NCI-H1105 (cell line): ENCODE results near the gene EPHA8.

Source experiments
- DNase-seq: peaks from one replicate; lab custom pipeline; 2025; lab: John Stamatoyannopoulos, UW

The EPHA8 gene

DNA sequence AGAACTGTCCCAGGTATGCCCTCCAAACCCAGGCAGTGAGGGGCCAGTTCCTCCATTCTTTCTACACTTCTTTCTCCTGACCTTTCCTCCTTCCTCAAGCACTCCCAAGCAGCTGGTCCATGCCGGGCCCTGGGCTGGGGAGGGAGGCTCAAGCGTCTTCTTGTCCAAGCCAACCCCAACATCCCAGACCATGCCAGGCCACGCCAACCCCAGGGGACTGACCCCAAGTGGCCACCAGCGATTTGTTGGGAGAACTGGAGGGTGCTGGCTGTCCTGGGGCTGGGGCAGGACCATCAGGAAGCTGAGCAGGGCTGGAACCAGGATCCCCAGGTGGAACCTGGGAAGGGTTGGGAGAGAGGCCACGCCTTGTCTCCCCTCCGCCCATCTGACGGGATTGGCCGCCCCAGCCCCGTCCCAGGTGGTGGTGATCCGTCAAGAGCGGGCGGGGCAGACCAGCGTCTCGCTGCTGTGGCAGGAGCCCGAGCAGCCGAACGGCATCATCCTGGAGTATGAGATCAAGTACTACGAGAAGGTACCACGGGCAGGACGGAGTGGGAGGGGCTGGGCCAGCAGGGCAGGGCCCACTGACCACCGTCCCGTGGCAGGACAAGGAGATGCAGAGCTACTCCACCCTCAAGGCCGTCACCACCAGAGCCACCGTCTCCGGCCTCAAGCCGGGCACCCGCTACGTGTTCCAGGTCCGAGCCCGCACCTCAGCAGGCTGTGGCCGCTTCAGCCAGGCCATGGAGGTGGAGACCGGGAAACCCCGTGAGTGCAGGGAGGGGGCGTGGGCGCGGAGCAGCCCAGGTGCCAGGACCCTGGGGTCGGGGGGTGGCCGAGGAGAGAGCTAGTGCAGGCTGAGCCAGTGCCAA lies 29.9 kb downstream of the EPHA8 start:
- no peak for DNase-seq

DNA sequence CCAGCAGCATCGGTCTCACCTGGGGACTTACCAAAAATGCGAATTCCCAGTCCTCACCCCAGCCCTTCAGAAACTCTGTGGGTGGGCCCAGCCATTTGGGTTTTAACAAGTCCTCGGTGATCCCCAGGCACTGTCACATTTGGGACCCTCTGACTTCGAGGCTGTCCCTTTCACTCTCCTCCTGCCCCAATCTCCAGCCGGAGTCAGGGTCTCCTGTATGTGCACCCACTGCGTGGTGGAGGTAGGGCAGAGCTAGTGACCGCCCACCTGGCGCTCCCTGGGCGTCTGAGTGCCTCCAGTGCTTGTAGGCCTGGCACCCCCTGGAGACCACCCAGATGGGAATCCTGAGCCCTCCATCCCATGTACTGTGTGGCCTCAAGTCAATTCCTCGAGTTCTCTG lies 31.1 kb downstream of the EPHA8 start:
- no peak for DNase-seq

DNA sequence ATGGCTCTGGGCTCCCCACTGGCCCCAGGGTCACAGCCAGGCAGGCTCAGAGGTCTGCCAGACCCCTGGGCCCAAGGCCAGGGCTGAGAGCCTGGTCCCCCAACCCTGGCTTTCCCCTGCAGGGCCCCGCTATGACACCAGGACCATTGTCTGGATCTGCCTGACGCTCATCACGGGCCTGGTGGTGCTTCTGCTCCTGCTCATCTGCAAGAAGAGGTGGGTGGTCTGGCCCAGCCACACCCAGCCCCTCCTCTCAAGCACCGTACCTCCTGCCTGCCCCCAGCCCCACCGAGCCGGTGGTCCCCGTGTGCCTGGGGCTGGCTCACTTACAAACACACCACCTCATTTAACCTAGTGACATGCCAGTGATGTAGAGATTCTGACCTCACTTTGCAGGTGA lies 31.8 kb downstream of the EPHA8 start:
- DNase-seq: no peak

DNA sequence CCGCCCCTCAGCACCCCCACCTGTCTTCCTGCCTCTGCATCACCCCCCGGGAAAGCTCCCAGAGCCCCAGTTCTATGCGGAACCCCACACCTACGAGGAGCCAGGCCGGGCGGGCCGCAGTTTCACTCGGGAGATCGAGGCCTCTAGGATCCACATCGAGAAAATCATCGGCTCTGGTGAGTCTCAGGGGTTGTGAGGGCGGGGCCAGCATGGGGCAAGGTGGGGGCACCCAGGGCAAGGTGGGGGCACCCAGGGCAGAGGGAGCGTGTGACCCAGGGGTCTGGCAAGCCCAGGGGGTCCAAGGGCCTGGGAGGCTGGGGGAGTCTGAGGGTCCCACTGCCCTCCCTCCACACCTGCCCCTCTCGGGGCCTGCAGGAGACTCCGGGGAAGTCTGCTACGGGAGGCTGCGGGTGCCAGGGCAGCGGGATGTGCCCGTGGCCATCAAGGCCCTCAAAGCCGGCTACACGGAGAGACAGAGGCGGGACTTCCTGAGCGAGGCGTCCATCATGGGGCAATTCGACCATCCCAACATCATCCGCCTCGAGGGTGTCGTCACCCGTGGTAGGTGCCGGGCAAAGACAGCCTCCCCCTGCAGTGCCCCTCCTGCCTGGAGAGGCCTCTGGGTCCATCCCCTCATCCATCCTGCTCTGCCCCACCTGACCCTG lies 34.1 kb downstream of the EPHA8 start:
- no peak for DNase-seq

DNA sequence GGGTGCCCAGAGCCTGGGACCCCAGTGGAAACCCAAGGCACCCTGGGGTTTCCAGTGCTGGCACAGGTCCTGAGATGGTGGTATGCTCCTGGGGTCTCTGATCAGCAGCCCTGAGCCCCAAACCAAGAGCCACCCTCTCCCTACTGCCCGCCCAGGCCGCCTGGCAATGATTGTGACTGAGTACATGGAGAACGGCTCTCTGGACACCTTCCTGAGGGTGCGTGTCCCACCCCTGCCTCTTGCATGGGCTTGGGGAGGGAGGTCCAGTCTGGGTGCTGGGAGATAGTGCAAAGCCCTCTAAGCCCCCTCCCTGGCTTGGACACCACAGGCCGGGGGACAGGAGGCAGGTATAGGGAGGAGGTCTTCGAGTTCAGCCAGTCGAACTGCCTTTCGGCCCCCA lies 34.7 kb downstream of the EPHA8 start:
- no peak for DNase-seq

DNA sequence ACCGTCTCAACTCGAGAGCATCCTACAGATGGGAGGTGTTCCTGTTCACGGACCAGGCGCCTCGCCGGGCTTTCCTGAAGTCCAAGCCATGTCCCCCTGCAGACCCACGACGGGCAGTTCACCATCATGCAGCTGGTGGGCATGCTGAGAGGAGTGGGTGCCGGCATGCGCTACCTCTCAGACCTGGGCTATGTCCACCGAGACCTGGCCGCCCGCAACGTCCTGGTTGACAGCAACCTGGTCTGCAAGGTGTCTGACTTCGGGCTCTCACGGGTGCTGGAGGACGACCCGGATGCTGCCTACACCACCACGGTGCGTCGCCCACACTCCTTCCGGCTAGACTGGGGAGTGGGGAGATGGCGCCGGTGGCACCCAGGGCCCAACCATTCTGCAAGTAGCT lies 35.4 kb downstream of the EPHA8 start:
- no peak for DNase-seq

DNA sequence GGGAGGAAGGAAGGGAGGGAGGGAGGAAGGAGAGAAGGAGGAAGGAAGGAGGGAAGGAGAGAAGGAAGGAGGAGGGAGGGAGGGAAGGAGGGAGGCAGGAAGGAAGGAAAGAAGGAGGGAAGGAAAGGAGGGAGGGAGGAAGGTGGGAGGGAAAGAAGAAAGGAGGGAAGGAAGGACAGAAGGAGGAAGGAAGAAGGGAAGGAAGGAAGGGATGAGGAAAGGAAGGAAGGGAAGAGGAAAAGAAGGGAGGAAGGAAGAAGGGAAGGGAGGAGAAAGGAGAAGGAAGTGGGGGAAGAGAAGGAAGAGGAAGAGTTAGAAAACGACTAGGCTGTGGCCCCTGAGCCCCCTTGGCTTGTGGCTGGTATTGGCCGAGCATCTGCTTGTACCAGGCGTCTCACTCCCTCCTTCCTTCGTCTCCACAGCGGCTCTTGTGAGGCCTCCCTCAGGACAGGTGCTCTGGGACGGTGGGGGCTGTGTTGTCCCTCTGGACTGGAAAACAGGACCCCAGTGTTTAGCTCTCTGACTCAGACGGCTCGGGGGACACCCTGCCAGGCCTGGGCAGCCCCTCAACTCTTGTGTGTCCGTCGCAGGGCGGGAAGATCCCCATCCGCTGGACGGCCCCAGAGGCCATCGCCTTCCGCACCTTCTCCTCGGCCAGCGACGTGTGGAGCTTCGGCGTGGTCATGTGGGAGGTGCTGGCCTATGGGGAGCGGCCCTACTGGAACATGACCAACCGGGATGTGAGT lies 37.0 kb downstream of the EPHA8 start:
- no peak for DNase-seq

DNA sequence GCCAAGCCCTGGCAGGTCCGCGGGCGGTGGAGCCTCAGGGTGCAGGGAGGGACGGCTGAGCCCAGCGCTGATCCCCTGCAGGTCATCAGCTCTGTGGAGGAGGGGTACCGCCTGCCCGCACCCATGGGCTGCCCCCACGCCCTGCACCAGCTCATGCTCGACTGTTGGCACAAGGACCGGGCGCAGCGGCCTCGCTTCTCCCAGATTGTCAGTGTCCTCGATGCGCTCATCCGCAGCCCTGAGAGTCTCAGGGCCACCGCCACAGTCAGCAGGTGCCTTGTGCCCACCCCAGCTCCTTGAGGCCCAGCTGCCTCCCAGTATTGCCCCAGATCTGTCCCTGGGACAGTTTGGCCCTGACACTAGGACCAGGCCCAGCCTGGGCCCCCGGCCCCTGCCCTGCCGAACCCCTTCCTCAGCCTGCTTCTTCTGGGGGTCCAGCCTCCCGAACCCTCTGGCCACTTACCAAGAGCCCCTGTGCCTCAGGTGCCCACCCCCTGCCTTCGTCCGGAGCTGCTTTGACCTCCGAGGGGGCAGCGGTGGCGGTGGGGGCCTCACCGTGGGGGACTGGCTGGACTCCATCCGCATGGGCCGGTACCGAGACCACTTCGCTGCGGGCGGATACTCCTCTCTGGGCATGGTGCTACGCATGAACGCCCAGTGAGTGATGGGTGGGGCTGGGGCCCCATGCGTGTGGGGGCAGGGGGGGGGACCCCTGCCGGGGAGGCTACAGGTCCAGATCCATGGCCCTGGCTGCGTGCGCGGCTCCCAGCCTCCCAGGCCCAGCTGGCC lies 37.7 kb downstream of the EPHA8 start:
- no peak for DNase-seq

DNA sequence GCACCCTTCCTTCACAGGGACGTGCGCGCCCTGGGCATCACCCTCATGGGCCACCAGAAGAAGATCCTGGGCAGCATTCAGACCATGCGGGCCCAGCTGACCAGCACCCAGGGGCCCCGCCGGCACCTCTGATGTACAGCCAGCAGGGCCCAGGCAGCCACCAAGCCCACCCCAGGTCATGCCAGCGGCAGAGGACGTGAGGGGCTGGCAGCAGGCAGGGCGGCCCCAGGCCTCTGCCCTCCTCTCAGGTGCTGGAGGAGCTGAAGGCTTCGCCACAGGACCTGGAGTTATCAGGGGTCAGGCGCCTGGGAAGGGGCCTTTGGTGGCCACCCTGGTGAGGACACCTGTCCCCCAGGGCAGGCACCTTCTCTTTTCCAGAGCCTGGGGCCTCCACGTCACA lies 38.3 kb downstream of the EPHA8 start:
- DNase-seq: no peak

DNA sequence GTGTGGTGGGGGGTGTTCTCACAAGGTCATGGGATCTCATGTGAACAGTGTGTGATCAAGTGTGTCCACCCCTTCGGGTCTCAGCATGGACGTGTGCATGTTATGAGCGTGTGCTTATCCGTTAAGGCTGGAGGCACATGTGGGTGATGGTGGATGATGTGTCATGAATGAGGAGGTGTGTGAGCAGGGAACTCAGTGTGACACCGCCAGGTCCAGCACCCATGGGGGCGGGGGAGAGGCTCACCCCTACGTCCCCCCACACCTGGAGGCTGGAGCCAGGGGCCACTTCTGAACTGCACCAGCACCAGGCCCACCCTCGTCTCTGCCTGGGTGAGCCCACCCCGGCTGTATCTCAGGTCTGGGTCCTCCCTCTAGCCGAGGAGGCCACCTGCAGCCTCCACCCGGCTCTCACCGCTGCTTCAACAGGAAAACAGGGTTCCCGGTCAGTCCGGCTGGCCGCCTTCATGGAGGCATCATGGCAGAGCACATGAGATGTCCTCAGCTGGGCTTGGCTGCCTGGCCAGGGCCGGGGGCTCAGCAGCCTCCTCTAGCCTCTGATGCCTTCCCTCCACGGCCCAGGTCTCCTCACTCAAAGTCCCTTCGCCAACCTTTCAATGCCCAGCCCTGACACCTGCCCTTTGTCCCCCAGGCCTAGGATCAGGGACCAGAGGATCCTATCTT lies 38.9 kb downstream of the EPHA8 start:
- DNase-seq: no peak

DNA sequence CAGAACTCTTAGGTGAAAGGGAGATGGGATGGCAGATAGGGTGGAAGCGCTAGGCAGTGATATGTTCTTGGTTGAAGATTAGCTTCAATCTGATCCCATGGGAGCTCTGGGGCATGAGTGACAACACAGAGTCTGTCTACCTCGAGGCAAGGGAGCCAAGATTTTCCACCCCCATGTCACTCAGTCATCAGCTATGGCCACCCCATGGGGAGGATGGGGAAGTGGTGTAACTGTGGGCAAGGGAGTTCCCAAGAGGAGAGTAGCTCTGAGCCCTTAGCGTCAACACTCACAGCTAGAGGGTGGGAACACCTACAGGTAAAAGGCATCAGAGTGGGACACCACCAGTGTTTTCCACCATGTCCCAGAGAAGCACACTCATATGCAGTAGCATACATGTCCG lies 42.9 kb downstream of the EPHA8 start:
- no peak for DNase-seq

DNA sequence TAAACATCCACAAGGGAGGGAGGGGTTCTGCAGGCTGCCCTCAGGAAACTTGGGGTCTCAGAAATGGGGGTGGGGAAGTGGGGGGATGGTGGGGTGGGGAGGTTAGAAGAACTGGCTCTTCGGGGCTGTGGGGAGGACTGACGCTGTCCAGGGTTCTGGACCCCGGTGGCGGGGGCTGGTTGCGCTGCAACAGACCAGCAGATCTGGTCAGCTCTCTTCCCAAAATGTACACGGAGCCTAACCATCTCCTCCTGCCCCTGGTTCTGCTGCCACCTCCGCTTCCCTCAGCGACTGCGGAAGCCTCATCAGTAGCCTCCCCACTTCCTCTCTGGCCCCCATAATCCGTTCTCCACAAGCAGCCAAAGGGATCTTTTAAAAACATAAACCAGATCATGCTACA lies 43.9 kb downstream of the EPHA8 start:
- no peak for DNase-seq

DNA sequence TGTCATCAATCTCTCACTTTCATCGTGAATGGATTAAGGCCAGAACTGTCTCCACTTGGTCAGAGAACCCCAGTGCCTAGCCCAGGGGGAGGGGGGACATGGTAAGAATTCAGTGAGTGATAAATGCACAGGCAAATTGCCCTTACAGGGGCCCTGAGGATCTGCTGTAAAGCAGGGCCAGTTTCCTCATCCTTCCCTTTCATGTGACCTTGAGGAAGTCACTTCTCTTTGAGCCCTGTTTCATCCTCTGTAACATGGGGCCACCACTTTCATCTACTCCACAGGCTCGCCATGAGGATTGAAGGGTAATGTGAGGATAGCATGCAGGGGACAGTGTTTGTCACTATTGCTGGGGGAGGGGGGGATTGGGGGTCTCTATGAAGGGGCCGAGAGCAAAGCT lies 45.1 kb downstream of the EPHA8 start:
- no peak for DNase-seq

DNA sequence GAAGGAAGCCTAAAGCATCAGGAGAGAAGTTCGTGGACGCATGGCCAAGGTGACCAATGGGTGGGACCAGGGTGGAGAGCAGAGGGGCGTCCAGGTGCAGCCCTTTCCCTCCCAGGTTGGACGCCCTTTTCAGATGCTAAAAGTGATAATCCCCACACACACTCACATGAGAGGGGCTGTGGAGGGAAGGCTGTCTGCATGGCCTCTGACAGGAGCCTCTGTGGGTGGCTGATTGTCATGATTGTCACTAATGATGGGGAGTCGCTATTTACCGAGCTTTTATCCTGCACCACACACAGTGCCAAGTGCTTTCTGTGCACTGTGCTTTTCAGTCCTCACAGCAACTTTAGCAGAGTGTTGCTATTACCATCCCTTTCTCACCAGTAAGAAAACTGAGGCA lies 46.0 kb downstream of the EPHA8 start:
- no peak for DNase-seq

DNA sequence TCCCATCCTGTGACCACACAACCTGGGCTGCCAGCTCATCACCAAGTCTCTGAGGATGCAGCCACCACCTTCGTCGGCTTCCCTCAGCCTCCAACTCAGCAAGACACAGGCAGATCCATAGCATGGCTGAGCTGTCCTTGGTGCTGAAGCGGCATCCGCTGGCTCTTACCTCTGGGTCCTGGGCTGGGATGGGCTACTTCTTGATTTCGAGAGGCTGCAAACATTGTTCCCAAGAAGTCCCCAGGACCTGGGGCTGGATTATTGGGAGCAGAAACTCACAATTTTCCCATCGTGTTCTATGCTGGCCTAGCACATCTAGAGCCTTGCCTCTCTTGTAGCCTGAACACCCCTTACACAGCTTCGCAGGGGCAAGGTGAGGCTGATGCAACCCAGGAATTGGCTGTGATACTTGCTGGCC lies 48.2 kb downstream of the EPHA8 start:
- DNase-seq: no peak

DNA sequence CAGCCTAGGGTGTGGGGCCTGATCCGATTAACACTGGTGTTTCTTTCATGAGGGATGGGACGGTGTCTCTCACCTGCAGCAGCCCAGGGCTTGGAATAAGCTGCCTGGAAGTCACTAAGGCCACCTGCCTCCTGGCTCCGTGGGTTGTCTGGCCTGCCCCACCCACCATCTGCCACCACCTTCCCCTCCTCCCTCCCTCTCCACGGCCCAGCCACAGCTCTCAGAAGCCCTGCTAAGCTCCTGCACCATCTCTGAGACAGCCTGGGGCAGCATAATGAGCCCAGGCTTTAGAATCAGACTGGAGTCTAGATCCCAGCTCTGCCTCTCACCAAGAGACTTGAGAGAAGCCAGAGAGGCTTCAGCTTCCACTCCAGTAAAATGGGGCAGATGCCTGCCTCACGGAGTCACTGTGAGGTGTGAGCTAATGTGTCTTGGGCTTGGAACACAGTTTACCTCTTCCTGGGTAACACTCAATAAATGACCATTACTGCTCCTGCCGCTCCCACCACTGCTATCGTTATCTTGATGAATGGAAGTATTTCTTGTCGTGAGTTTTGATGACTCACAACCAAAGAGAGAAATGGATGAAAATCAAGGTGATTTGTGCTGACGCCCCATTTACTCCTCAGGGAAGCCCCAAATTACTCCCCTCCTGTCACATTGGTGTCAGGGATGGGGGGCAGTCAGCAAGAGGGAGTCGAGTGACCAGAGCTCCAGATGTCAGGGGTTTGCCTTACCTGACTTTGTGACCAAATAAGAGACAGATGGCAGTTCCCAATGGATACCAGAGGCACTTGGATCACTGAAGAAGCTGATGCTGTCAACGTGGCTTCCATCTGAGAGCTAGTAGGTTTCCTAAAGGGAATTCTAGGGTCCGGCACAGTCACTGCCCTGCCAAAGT lies 49.6 kb downstream of the EPHA8 start:
- DNase-seq: no peak

DNA sequence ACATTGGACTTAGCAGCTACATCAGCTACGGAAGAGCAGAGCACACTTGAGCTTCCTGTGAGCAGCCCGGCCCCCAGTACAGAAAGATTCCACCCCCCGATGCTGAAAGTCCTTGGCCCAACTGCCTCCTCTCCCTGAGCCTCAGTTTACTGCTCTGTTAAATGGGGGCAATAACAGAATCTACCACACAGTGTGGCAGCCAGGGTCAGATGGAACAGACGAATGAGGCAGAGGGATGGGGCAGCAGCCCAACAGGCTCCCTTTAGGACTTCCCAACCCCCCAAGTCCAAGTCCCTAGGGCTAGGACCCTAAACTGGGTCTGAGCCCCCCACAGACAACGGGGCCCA lies 50.3 kb downstream of the EPHA8 start:
- no peak for DNase-seq

DNA sequence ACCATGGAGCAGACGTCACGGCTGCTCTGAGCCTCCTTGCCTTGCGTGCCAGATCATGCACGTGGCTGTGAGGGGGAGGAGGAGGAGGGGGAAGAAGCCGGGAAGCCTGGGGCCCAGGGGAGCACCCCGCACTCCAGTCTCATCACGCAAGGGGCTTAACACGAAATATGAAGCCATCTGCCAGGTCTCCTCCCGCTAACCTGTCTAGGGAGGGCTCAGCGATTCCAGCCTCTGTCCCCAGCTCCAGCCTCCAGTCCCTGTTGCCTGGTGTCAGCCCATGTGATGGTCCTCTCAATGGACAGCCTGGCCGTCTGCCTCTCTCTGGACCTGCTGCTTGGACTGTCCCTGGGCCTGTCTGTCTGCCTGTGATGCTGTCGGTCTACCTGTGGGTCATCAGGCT lies 50.7 kb downstream of the EPHA8 start:
- DNase-seq: no peak

DNA sequence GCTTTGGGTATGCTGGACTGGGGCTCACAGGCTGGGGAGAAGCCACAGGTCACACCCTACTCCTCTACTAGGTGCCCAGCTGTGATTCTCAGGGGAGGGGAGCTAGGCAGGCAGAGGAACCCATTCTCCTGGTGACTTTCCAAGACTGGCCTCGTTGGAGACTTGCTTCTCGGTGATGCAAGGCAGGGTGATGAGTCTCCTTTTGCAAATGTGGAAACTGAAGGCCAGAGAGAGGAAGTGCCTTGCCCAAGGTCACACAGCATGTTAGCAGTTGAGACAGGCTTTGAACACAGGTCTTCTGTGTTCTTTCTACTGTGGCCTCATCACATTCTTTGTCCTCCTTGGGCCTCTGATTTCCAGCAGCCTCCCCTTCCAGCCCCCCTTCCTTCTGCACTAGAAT lies 52.6 kb downstream of the EPHA8 start:
- no peak for DNase-seq

DNA sequence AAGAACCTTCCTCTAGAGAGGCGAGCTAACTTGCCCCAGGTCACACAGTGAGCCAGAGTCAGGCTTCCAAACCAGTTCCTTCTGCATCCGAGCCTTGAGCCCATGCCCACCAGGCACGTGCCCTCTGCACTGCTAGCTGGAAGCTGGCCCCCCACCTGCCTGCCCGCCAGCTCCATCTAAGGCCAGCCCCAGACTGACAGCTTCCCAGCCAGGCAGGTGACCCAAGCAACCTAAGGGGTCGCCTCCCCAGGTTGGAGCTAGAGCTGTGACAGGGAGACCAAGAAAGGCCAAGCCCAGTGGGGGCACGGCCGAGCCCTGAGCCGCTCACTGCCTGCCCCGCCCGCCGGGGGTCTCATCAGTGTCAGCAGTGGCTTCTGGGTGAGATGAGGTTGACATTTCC lies 53.3 kb downstream of the EPHA8 start:
- DNase-seq: no peak

DNA sequence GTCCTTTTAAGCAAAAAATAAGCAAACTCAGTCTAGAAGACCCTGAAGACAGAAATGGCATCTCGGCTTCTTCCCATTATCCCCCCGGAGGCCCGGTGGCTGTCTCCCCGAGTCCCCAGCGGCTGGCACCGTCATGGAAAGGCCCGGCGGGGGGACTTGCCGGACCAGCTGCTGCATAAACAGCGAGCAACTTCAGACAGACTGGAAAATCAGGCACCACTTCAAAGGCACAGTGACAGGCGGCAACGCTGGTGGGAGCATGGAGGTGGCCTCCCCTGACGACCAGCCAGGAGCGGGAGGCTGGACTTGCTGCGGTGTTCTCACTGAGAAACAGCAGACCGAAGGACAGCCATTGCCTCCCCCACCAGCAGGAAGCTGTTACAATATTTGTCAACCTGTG lies 54.8 kb downstream of the EPHA8 start:
- no peak for DNase-seq
